Muscle layer of duodenum (tissue), 2 donors: ENCODE measurements around the gene QSOX2.

ENCODE experiments used
- H3K27ac ChIP-seq: one replicate; pipeline ENCODE4 v1.7.0; 2013; ENCODE audit warnings: mild to moderate bottlenecking, low read length
- H3K27me3 ChIP-seq: one replicate; pipeline ENCODE4 v1.7.0; 2013; ENCODE audit warnings: low read depth, mild to moderate bottlenecking, control low read depth, low read length
- H3K36me3 ChIP-seq, 2 donors: one replicate each; pipeline ENCODE4 v1.7.0; 2013; ENCODE audit warnings: low read length in 2 of 2, control low read depth in 1 of 2, mild to moderate bottlenecking in 1 of 2; ENCODE audit not compliant: insufficient read depth in 2 of 2, control insufficient read depth in 1 of 2
- H3K4me1 ChIP-seq, 2 donors: one replicate each; pipeline ENCODE4 v1.7.0; 2013; ENCODE audit warnings: low read length in 2 of 2, mild to moderate bottlenecking in 2 of 2, control low read depth in 1 of 2, moderate library complexity in 1 of 2; ENCODE audit not compliant: insufficient read depth in 2 of 2, control insufficient read depth in 1 of 2
- H3K4me3 ChIP-seq, 2 donors: one replicate each; pipeline ENCODE4 v1.7.0; 2013; ENCODE audit warnings: low read length in 2 of 2, low read depth in 1 of 2, mild to moderate bottlenecking in 1 of 2
- H3K9me3 ChIP-seq, 2 donors: one replicate each; pipeline ENCODE4 v1.7.0; 2013; ENCODE audit warnings: low read length in 2 of 2, control low read depth in 1 of 2, mild to moderate bottlenecking in 1 of 2; ENCODE audit not compliant: control insufficient read depth in 1 of 2
- donor health status: healthy.

Gene QSOX2, protein sequence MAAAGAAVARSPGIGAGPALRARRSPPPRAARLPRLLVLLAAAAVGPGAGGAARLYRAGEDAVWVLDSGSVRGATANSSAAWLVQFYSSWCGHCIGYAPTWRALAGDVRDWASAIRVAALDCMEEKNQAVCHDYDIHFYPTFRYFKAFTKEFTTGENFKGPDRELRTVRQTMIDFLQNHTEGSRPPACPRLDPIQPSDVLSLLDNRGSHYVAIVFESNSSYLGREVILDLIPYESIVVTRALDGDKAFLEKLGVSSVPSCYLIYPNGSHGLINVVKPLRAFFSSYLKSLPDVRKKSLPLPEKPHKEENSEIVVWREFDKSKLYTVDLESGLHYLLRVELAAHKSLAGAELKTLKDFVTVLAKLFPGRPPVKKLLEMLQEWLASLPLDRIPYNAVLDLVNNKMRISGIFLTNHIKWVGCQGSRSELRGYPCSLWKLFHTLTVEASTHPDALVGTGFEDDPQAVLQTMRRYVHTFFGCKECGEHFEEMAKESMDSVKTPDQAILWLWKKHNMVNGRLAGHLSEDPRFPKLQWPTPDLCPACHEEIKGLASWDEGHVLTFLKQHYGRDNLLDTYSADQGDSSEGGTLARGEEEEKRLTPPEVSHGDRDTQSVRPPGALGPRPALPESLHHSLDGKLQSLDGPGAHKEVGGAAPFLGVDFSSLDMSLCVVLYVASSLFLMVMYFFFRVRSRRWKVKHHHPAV

DNA sequence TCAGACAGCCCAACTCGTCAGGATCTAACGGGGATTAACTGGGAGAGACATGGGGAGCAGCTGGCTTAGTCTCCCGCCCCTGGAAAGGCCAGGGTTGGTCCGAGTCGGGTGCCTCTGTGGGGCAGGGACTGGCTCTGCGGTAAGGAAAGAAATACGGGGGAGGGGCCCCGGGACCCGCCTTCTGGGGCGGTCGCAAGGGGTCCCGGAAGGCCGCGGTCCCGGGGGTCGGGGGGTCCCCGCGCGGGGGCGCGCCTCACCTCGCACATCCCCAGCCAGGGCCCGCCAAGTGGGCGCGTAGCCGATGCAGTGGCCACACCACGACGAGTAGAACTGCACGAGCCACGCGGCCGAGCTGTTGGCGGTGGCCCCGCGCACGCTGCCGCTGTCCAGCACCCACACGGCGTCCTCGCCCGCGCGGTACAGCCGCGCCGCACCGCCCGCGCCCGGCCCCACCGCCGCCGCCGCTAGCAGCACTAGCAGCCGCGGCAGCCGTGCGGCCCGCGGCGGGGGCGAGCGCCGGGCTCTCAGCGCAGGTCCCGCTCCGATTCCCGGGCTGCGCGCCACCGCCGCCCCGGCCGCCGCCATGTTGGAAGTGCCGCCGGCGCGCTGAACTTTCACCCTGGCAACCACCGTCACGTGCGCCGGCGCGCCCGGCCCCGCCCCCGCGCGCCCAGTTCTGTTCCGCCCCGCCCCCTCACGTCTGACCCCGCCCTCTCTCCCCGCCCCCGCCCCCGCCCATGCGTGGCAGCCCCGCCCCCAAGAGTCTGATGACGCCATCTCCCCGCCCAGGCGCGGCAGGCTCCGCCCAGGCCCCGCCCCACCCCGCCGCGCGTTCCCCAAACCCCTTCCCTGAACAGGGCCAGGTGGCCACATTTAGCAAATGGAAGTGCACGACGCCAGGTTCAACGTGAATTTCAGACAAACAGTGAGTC is at the start of gene QSOX2:
Gene QSOX2, minus strand, starts transcription at position 594 of the 932 bp plus-strand sequence. Its CDS starts 9 bp downstream, at position 585.
- Histone ChIP-seq H3K36me3 (no peaks in the 10 kb centered on the region), H3K27ac (no peak within 1 kb of the TSS), H3K9me3 (no peaks in the 10 kb centered on the region), H3K4me3 (peak within 1 kb of the TSS; percentile 82 to 84), H3K27me3 (no peaks in the 10 kb centered on the region), H3K4me1 (peaks cover 8% of the 10 kb centered on the region in 2 donors)

- Histone ChIP-seq H3K4me3 (no peak overlapping the region), H3K9me3 (no peaks in the 10 kb centered on the region), H3K36me3 (no peaks in the 10 kb centered on the region), H3K4me1 (no peaks in the 10 kb centered on the region), H3K27ac (no peak overlapping the region), H3K27me3 (no peaks in the 10 kb centered on the region)
Measured at GRCh38 chr9:136295055-136295454, 49.4 kb upstream of the QSOX2 start.

DNA sequence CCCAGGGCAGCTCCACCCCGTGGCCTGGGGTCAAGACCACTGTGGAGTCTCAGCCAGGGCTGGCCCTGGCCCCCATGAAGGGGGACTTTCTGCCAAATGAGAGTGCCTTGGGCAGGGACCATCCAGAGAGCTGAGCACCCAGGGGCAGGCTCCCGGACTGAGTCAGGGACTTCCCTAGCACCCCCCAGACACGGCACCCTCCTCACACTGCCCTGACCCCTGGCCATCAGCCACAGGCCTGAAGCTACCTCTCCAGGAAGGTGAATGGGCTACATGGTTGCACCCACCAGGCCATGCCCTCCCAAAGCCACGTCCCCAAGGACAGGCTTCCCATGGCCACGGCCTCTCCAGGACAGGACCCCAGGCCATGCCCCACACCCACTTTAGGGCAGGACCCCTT is 48.8 kb upstream of the QSOX2 start:
- Histone ChIP-seq H3K4me3 (no peak overlapping the region), H3K27ac (no peak overlapping the region), H3K9me3 (no peaks in the 10 kb centered on the region), H3K4me1 (no peaks in the 10 kb centered on the region), H3K27me3 (no peaks in the 10 kb centered on the region), H3K36me3 (no peaks in the 10 kb centered on the region)

GRCh38 chr9:136293476-136294077 is 48.0 kb upstream of the QSOX2 start:
- Histone ChIP-seq H3K4me3 (no peak overlapping the region), H3K27me3 (no peaks in the 10 kb centered on the region), H3K9me3 (no peaks in the 10 kb centered on the region)

DNA sequence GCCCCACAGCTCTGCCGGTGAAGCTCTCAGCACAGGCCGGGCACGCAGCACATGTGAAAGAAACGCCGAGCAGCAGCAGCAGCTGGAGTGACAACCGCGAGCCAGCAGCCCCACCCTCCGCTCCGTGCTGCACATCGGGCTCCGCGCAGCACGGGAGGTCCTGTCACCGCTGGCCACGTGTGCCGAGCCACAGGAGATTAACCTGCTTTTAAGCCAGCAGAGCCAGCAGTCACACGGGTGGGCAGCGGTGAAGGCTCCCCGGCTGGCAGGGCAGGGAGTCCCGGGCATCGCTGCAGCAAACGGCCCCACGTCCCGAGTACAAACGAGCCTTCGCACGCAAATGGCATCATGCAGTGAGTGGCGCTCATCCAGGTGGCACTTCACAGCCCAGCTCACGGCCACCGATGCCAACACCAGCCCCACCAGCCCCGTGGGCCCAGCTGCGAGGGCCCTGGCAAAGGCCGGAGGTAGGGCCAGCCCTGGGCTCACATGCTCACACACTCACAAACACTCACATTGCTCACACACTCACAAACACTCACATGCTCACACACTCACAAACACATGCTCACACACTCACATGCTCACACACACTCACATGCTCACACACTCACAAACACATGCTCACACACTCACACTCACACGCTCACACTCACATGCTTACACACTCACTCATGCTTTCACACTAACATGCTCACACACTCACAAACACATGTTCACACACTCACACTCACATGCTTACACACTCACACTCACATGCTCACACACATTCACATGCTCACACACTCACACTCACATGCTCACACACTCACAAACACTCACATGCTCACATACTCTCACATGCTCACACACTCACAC is 47.2 kb upstream of the QSOX2 start:
- H3K9me3 ChIP-seq, result no peaks in the 10 kb centered on the region
- H3K27ac ChIP-seq, result no peak overlapping the region
- no peaks in the 10 kb centered on the region for H3K36me3 ChIP-seq
- H3K27me3 ChIP-seq, result no peaks in the 10 kb centered on the region
- H3K4me1 ChIP-seq, result no peaks in the 10 kb centered on the region
- no peak overlapping the region for H3K4me3 ChIP-seq

More at GRCh38 chr9:136293476-136294077, 48.0 kb upstream of the QSOX2 start:
- Histone ChIP-seq H3K27ac (no peak overlapping the region), H3K36me3 (no peaks in the 10 kb centered on the region), H3K4me1 (no peaks in the 10 kb centered on the region)

DNA sequence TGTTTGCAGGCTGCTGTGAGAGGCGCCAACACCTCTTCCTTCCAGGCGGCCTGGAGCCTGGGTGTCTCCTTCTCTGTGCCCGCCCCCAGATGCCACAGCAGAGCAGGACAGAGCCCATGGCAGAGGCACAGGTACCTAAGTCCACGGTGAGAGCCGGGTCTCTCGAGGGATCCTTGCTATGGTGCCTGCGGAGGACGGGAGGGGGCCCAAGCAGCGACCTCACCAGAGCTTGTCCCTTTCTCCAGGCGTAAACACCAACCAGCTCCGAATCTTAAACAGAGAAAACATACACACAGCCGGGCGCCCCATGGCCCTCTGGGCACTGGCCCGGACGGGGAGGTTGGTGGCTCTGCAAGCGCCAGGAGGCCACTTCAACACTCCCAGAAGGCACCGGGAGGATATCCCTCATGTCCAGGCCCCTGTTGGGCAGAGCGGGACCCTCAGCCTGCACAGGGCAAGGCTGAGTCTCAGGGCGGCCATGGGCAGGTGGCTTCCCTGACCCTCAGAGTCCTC is 46.5 kb upstream of the QSOX2 start:
- H3K27ac ChIP-seq, result no peak overlapping the region
- H3K27me3 ChIP-seq, result no peaks in the 10 kb centered on the region
- H3K9me3 ChIP-seq, result no peaks in the 10 kb centered on the region

DNA sequence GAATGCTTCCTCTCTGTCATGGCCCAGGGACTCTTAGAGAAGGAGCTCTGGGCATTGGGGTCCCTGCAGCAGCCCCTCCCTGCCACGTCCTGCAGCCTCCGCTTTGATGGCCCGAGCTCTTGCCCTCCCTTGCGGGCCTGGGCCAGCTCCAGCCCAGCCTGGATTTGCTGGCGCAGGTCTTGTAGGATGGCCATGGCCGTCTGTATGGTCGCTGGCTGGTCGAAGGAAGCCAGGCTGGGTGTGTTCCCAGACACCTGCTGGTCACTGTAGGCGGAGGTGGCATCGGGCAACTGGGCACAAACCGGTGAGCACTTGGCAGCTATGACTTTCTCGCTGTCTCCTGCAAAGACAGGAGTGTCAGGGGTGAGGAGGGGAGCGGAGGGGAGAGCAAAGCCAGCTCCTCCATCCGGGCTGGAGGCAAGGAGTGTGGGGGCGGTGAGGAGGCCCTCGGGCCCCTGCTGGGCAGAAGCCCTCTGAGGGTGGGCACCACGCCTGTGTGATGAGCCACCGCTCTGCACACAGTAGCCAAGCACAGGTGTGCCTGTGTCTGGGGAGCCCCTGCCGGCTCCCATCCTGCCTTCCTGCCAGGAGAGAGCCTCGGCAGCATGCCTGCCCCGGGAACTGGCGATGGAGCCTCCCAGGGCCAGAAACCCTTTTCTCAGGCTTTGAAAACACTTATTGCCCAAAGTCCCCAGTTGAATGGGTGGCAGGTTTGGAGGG is 45.9 kb upstream of the QSOX2 start:
- Histone ChIP-seq H3K9me3 (no peaks in the 10 kb centered on the region), H3K36me3 (no peaks in the 10 kb centered on the region), H3K27ac (no peak overlapping the region), H3K4me1 (no peaks in the 10 kb centered on the region), H3K4me3 (no peak overlapping the region), H3K27me3 (no peaks in the 10 kb centered on the region)

More for the DNA sequence above, 46.5 kb upstream of the QSOX2 start:
- Histone ChIP-seq H3K4me1 (no peaks in the 10 kb centered on the region), H3K36me3 (no peaks in the 10 kb centered on the region), H3K4me3 (no peak overlapping the region)

DNA sequence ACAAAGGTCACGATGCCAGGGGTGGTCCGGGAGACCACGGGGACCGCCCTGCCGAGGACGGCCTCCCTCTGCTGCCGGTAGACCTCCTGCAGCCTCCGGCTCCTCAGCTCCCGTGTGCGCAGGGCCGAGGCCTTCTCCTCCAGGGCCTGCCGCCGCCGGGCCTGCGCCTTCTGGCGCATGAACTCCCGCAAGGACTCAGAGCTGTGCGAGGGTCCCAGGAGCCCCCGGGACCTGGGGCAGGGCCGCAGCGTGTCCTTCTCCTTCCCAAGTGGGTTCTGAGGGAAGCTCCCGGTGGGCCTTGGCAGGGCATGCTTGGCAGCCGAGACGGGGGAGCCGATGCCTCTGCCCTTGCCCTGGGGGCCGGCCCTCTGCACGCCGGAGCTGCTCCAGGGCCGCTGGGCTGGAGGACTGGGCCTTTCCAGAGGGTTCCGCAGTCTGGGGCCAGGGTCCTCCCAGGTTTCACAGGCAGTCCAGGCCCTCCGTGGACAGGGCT is 44.9 kb upstream of the QSOX2 start:
- Histone ChIP-seq H3K4me1 (no peaks in the 10 kb centered on the region), H3K27ac (no peak overlapping the region), H3K4me3 (no peak overlapping the region), H3K9me3 (no peaks in the 10 kb centered on the region), H3K36me3 (no peaks in the 10 kb centered on the region), H3K27me3 (no peaks in the 10 kb centered on the region)

DNA sequence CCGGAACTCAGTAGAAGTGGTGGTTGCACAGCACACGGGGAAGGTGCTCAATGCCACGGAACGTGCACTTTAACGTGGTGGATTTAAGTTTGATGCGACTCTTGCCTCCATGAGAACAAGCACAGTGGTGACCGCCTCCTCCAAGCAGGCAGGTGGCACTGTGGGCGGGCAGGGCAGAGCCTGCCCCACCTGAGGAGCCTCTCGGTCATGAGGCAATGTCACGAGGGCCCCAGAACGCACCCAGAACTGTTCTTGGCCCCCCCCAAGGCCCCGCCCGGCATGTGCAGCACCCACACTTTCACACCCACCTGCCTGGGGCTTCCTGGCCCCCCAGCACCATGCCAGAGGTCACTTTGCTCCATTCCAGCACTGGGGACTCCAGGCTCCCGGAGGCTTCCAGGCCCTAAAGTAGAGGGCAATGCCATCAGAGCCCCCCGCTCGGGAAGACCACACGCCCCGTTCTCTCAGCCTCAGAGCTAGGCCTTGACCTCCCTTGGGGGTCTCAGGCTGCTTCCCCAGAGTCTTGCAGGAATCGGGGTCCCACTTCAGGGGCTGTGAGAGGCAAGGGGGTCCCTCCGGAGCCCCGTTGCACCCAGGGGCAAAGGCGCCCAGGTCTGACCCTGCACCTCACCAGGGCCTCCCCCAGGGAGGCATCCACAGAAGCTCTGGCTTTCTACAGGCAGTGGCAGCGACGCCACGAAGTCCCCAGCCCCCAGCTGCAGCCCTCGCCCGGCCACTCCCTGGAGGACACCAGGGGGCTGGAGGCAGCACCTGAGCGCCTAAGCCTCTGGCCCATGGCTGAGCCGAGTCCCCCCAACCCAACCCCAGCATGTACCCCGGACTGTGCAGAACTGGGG is 44.3 kb upstream of the QSOX2 start:
- no peak overlapping the region for H3K27ac ChIP-seq
- H3K27me3 ChIP-seq, result no peaks in the 10 kb centered on the region
- H3K36me3 ChIP-seq, result no peaks in the 10 kb centered on the region
- no peaks in the 10 kb centered on the region for H3K9me3 ChIP-seq
- H3K4me1 ChIP-seq, result no peaks in the 10 kb centered on the region
- H3K4me3 ChIP-seq, result no peak overlapping the region
